GM18499 (cell line): ENCODE measurements around the gene GP2.

Experiments
- ATAC-seq: cut with Tn5 transposase; IDR thresholded peaks from one replicate; pipeline ENCODE4 v1.9.1; 2021; ENCODE audit warnings: moderate number of reproducible peaks; ENCODE audit not compliant: insufficient read depth, unreplicated experiment

The GP2 gene

GRCh38 chr16:20327444-20328041 is at the start of gene GP2:
GP2 (minus strand) TSS chr16:20327513; CDS start chr16:20326431, 1,082 bp downstream.
- no peak for ATAC-seq

- no peak for ATAC-seq
Measured at GRCh38 chr16:20372701-20373100, 45.4 kb upstream of the GP2 start.

- no peak for ATAC-seq
Measured at GRCh38 chr16:20369452-20370054, 42.2 kb upstream of the GP2 start.

GRCh38 chr16:20364051-20364450 is 36.7 kb upstream of the GP2 start:
- no peak for ATAC-seq

GRCh38 chr16:20363191-20363590 is 35.9 kb upstream of the GP2 start:
- ATAC-seq: no peak

- no peak for ATAC-seq
Measured at GRCh38 chr16:20359997-20360396, 32.7 kb upstream of the GP2 start.

- no peak for ATAC-seq
Measured at GRCh38 chr16:20355114-20355782, 27.9 kb upstream of the GP2 start.

- no peak for ATAC-seq
Measured at GRCh38 chr16:20353379-20353778, 26.1 kb upstream of the GP2 start.

- ATAC-seq: no peak
Measured at GRCh38 chr16:20352615-20353014, 25.3 kb upstream of the GP2 start, which contains the start of gene UMOD. UMOD (minus strand) TSS chr16:20352715; CDS start chr16:20350737, 1,978 bp downstream.

- ATAC-seq: no peak
Measured at GRCh38 chr16:20349615-20350014, 22.3 kb upstream of the GP2 start.

GRCh38 chr16:20348365-20349185 is 21.3 kb upstream of the GP2 start:
- no peak for ATAC-seq

GRCh38 chr16:20347666-20348364 is 20.5 kb upstream of the GP2 start:
- no peak for ATAC-seq

GRCh38 chr16:20344611-20345010 is 17.3 kb upstream of the GP2 start:
- no peak for ATAC-seq

- ATAC-seq: no peak
Measured at GRCh38 chr16:20339744-20340143, 12.4 kb upstream of the GP2 start.

GRCh38 chr16:20336955-20337354 is 9.6 kb upstream of the GP2 start:
- no peak for ATAC-seq

- no peak for ATAC-seq
Measured at GRCh38 chr16:20334396-20334795, 7.1 kb upstream of the GP2 start.

GRCh38 chr16:20333120-20333519 is 5.8 kb upstream of the GP2 start:
- no peak for ATAC-seq

- no peak for ATAC-seq
Measured at GRCh38 chr16:20332411-20332810, 5.1 kb upstream of the GP2 start.

- ATAC-seq: no peak
Measured at GRCh38 chr16:20331635-20332034, 4.3 kb upstream of the GP2 start.

GRCh38 chr16:20329392-20330138 is 2.3 kb upstream of the GP2 start:
- no peak for ATAC-seq
